HK-2 (cell line): ENCODE measurements around the gene KNDC1.

ENCODE experiments used
- DNase-seq: peaks from one replicate; pipeline ENCODE4 v3.0.0-alpha.2; 2018; ENCODE audit not compliant: unreplicated experiment

KNDC1 gene

GRCh38 chr10:133190225-133190624, 30.2 kb downstream of the KNDC1 start:
- no peak for DNase-seq

- no peak for DNase-seq
These were observed 31.6 kb downstream of the KNDC1 start for GRCh38 chr10:133191651-133192050.

- DNase-seq: no peak
These were observed 34.1 kb downstream of the KNDC1 start for GRCh38 chr10:133194151-133194550.

- no peak for DNase-seq
These were observed 35.1 kb downstream of the KNDC1 start for GRCh38 chr10:133195096-133195495.

- DNase-seq: no peak
These were observed 35.6 kb downstream of the KNDC1 start for GRCh38 chr10:133195611-133196010.

GRCh38 chr10:133196221-133196915, 36.3 kb downstream of the KNDC1 start:
- DNase-seq: no peak

GRCh38 chr10:133196936-133197758, 37.1 kb downstream of the KNDC1 start:
- DNase-seq: no peak

- DNase-seq: no peak
These were observed 37.8 kb downstream of the KNDC1 start for GRCh38 chr10:133197786-133198185.

GRCh38 chr10:133198206-133198605, 38.2 kb downstream of the KNDC1 start:
- no peak for DNase-seq

- no peak for DNase-seq
These were observed 38.8 kb downstream of the KNDC1 start for GRCh38 chr10:133198621-133199487.

GRCh38 chr10:133199488-133199885, 39.5 kb downstream of the KNDC1 start:
- no peak for DNase-seq

- no peak for DNase-seq
These were observed 40.1 kb downstream of the KNDC1 start for GRCh38 chr10:133199992-133200611.

GRCh38 chr10:133200621-133201031, 40.6 kb downstream of the KNDC1 start:
- no peak for DNase-seq

GRCh38 chr10:133201151-133201947, 41.3 kb downstream of the KNDC1 start:
- no peak for DNase-seq

- DNase-seq: no peak
These were observed 42.1 kb downstream of the KNDC1 start for GRCh38 chr10:133201948-133202725.

GRCh38 chr10:133202778-133203651, 43.0 kb downstream of the KNDC1 start:
- no peak for DNase-seq

GRCh38 chr10:133203652-133204195, 43.7 kb downstream of the KNDC1 start:
- DNase-seq: no peak

- DNase-seq: no peak
These were observed 44.4 kb downstream of the KNDC1 start for GRCh38 chr10:133204226-133205015.
